Neural crest cell (in vitro differentiated cells): ENCODE results near the gene FSTL4. TPM values are rescaled to one million over a fixed set of nuclear protein-coding genes. Genes with fewer than 3 reads are reported as not detected.

Source experiments
- DNase-seq: peaks from one replicate; pipeline ENCODE4 v3.0.0; 2021; ENCODE audit warnings: low read depth, mixed read lengths, low spot score
- H3K27ac Mint-ChIP-seq: one replicate; pipeline ENCODE4 v1.8.0; 2021; ENCODE audit warnings: mild to moderate bottlenecking, mixed read lengths; ENCODE audit not compliant: unreplicated experiment
- H3K27me3 Mint-ChIP-seq: 2 replicates; pipeline ENCODE4 v1.8.0; 2021; ENCODE audit warnings: low read depth, mild to moderate bottlenecking, mixed read lengths
- H3K36me3 Mint-ChIP-seq: 2 replicates; pipeline ENCODE4 v1.8.0; 2021; ENCODE audit warnings: low read depth, mild to moderate bottlenecking, mixed read lengths
- H3K4me1 Mint-ChIP-seq: 2 replicates; pipeline ENCODE4 v1.8.0; 2021; ENCODE audit warnings: mixed read lengths
- H3K4me3 Mint-ChIP-seq: one replicate; pipeline ENCODE4 v1.8.0; 2021; ENCODE audit warnings: mild to moderate bottlenecking, mixed read lengths
- H3K9me3 Mint-ChIP-seq: 2 replicates; pipeline ENCODE4 v1.8.0; 2021; ENCODE audit warnings: mixed read lengths
- CTCF ChIP-seq: fragments of 200-600 bp; sonication (generic); conservative IDR thresholded peaks from 2 replicates; pipeline ENCODE4 v1.5.0; 2021; ENCODE audit warnings: antibody characterized with exemption, mild to moderate bottlenecking
- total RNA-seq: library from RNA; stranded (reverse); gene quantifications from 2 replicates; pipeline ENCODE4 v1.2.1, GENCODE V29; 2021

FSTL4 gene
- total RNA-seq, 1 donor from 2014 or later: 2.0 TPM

GRCh38 chr5:133227897-133228296 is 384.4 kb downstream of the FSTL4 start:
- no peaks in the 10 kb centered on the region for H3K36me3 Mint-ChIP-seq
- no peak for TF ChIP-seq CTCF
- H3K4me3 Mint-ChIP-seq: no peak overlapping the region
- no peaks in the 10 kb centered on the region for H3K27me3 Mint-ChIP-seq
- peaks cover 5% of the 10 kb centered on the region for H3K4me1 Mint-ChIP-seq
- DNase-seq: no peak
- H3K9me3 Mint-ChIP-seq: no peaks in the 10 kb centered on the region
- no peak overlapping the region for H3K27ac Mint-ChIP-seq

- Mint-ChIP-seq H3K36me3 (no peaks in the 10 kb centered on the region), H3K27me3 (no peaks in the 10 kb centered on the region), H3K4me3 (no peak overlapping the region), H3K4me1 (peaks cover 9% of the 10 kb centered on the region), H3K9me3 (no peaks in the 10 kb centered on the region), H3K27ac (no peak overlapping the region)
- TF ChIP-seq CTCF: no peak
- no peak for DNase-seq
Observed at GRCh38 chr5:133227082-133227481, 385.3 kb downstream of the FSTL4 start.

- peaks cover 9% of the 10 kb centered on the region for H3K4me1 Mint-ChIP-seq
- no peak overlapping the region for H3K27ac Mint-ChIP-seq
- no peaks in the 10 kb centered on the region for H3K9me3 Mint-ChIP-seq
- TF ChIP-seq CTCF: no peak
- no peaks in the 10 kb centered on the region for H3K27me3 Mint-ChIP-seq
- no peak overlapping the region for H3K4me3 Mint-ChIP-seq
- DNase-seq: no peak
- H3K36me3 Mint-ChIP-seq: no peaks in the 10 kb centered on the region
Observed at GRCh38 chr5:133226186-133226585, 386.2 kb downstream of the FSTL4 start.

GRCh38 chr5:133225671-133226152 is 386.6 kb downstream of the FSTL4 start:
- no peaks in the 10 kb centered on the region for H3K27me3 Mint-ChIP-seq
- no peaks in the 10 kb centered on the region for H3K9me3 Mint-ChIP-seq
- no peak overlapping the region for H3K4me3 Mint-ChIP-seq
- no peak overlapping the region for H3K27ac Mint-ChIP-seq
- no peak for TF ChIP-seq CTCF
- H3K36me3 Mint-ChIP-seq: no peaks in the 10 kb centered on the region
- DNase-seq: no peak
- H3K4me1 Mint-ChIP-seq: peaks cover 9% of the 10 kb centered on the region

GRCh38 chr5:133222979-133223378 is 389.4 kb downstream of the FSTL4 start:
- H3K9me3 Mint-ChIP-seq: no peaks in the 10 kb centered on the region
- no peak for DNase-seq
- no peak overlapping the region for H3K4me3 Mint-ChIP-seq
- no peaks in the 10 kb centered on the region for H3K27me3 Mint-ChIP-seq
- H3K27ac Mint-ChIP-seq: no peak overlapping the region
- no peak for TF ChIP-seq CTCF
- H3K36me3 Mint-ChIP-seq: no peaks in the 10 kb centered on the region
- H3K4me1 Mint-ChIP-seq: peaks cover 9% of the 10 kb centered on the region

- H3K4me1 Mint-ChIP-seq: peaks cover 9% of the 10 kb centered on the region
- no peaks in the 10 kb centered on the region for H3K36me3 Mint-ChIP-seq
- TF ChIP-seq CTCF: no peak
- no peak overlapping the region for H3K27ac Mint-ChIP-seq
- no peak for DNase-seq
- no peaks in the 10 kb centered on the region for H3K27me3 Mint-ChIP-seq
- H3K9me3 Mint-ChIP-seq: no peaks in the 10 kb centered on the region
- no peak overlapping the region for H3K4me3 Mint-ChIP-seq
Observed at GRCh38 chr5:133222521-133222920, 389.8 kb downstream of the FSTL4 start.
